GM13977 (cell line): ENCODE results near the gene DHDH.
"Not testable (repeated sequence)": the region's sequence is repeated elsewhere in the genome, so short reads cannot be mapped to it uniquely, and the experiment has no call there.

ENCODE experiments used
- DNase-seq: peaks from one replicate; pipeline ENCODE4 v3.0.0; 2012; ENCODE audit warnings: low spot score
- in situ Hi-C: fragments of 300-500 bp; cut with MboI; formaldehyde crosslinking; loops from one replicate; pipeline ENCODE4 v1.12.0; 2022; ENCODE audit warnings: low sequenced_read_pairs, low pct_unique_long_range_greater_than_20kb, mixed read lengths, inconsistent platforms; ENCODE audit not compliant: unreplicated experiment
- TF ChIP-seq, protein P1 (sequence below): IDR thresholded peaks from 2 replicates; pipeline ENCODE4 v1.5.1; 2012; ENCODE audit warnings: mild to moderate bottlenecking, control low read depth; ENCODE audit not compliant: insufficient read depth; ENCODE audit errors: extremely low read depth, missing control alignments

DHDH gene

DNA sequence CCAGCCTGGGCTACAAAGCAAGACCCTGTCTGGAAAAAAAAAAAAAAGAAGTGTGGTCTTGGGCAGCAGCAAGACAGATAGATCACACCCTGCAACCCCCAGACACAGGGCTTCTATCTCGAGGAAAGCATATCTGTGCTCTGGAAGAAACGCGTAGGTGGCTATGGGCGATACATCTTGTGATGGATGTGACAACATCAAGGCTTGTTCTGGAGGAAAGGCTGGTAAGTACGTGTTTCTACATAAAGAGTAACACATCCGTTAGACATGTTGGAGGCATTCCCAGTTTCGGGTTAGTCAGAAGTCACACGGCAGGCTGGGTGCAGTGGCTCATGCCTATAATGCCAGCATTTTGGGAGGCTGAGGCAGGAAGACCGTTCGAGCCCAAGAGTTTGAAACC lies 6.6 kb upstream of the DHDH start:
- in situ Hi-C loops, result no loop called here
- TF ChIP-seq, protein P1, sequence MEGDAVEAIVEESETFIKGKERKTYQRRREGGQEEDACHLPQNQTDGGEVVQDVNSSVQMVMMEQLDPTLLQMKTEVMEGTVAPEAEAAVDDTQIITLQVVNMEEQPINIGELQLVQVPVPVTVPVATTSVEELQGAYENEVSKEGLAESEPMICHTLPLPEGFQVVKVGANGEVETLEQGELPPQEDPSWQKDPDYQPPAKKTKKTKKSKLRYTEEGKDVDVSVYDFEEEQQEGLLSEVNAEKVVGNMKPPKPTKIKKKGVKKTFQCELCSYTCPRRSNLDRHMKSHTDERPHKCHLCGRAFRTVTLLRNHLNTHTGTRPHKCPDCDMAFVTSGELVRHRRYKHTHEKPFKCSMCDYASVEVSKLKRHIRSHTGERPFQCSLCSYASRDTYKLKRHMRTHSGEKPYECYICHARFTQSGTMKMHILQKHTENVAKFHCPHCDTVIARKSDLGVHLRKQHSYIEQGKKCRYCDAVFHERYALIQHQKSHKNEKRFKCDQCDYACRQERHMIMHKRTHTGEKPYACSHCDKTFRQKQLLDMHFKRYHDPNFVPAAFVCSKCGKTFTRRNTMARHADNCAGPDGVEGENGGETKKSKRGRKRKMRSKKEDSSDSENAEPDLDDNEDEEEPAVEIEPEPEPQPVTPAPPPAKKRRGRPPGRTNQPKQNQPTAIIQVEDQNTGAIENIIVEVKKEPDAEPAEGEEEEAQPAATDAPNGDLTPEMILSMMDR, result no peak
- DNase-seq, result no peak

DNA sequence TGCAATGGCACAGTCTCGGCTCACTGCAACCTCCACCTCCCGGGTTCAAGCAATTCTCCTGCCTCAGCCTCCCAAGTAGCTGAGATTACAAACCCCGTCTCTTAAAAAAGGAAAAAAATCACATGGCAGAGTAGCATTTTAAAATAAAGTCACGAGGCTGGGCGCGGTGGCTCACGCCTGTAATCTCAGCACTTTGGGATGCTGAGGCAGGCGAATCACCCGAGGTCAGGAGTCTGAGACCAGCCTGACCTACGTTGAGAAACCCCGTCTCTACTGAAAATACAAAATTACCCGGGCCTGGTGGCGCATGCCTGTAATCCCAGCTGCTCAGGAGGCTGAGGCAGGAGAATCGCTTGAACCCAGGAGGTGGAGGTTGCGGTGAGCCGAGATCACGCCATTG lies 5.8 kb upstream of the DHDH start:
- DNase-seq, in situ Hi-C loops: not testable (repeated sequence)

DNA sequence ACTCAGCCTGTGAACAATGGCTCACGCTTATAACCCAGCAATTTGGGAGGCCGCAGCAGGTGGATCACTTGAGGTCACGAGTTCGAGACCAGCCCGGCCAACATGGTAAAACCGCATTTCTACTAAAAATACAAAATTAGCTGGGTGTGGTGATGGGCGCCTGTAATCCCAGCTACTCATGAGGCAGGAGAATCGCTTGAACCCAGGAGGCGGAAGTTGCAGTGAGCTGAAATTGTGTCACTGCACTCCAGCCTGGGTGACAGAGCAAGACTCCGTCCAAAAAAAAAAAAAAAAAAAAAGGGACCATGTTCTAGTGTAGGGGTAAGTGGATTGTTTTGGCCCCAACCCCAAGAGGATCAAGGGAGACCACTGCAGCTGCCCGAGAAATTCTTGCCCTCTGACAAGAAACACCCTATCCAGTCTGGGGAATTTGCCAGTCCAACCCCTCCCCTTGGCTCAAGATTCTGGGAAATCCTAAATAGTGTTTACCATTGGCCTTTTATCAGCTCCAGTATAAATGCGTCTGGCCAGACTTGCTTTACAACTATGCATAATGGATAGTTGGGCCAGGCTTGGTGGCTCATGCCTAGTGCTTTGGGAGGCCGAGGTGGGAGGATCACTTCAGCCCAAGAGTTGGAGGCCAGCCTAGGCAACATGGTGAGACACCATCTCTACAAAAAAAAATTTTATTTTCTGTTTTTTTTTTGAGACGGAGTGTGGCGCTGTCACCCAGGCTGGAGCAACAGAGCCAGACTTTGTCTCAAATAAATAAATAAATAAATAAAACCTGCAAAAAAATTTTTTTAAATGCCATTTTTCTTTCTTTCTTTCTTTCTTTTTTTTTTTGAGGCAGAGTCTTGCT lies 5.1 kb upstream of the DHDH start:
- no peak for DNase-seq
- in situ Hi-C loops, result no loop called here
- TF ChIP-seq, protein P1, result no peak

DNA sequence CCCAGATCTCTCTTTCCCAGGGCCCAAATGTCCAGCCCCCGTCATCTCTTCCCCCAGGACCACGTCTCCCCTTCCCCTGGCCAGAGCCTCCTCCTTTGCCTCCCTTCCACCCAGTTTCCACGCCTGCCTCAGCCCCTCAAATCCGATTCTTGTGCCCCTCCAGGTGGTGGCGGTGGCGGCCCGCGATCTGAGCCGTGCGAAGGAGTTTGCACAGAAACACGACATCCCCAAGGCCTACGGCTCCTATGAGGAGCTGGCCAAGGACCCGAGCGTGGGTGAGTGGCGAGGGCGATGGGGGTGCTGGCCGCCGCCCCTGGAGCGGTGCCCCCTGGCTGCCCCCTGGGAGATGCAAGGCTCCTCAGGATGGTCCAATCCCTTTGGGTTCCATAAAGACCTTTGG lies 1.3 kb downstream of the DHDH start:
- DNase-seq, result peak; percentile 9
- TF ChIP-seq, protein P1, result no peak
- in situ Hi-C loops, result no loop called here

DNA sequence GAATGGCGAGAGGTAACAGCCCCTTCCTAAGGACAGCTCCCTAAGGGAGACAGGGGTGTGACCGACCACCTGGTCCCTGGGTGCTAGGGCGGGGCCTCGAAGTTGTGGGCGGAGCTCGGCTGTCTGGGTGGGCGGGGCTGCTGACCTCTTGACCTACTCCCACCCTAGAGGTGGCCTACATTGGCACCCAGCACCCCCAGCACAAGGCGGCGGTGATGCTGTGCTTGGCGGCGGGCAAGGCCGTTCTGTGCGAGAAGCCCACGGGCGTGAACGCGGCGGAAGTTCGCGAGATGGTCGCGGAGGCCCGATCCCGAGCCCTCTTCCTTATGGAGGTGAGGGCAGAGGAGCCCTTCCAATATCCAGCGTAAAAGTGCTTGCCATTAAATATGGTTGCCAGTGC lies 2.4 kb downstream of the DHDH start:
- in situ Hi-C loops, result no loop called here
- TF ChIP-seq, protein P1, result no peak
- DNase-seq, result peak; percentile 13

DNA sequence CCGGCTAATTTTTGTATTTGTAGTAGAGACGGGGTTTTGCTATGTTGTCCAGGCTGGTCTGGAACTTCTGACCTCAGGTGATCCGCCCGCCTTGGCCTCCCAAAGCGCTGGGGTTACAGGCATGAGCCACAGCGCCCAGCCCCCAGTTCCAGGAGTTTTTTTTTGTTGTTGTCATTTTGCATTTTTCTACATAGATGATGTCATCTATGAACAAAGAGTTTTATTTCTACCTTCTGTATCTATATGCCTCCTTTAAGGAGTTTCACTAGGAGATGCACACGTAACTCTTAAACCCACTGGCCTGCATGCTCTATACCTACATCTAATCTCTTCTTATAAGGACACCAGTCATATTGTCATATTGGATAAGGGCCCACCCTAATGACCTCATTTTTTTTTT lies 4.8 kb downstream of the DHDH start:
- in situ Hi-C loops, result no loop called here
- TF ChIP-seq, protein P1, result no peak
- DNase-seq, result no peak

DNA sequence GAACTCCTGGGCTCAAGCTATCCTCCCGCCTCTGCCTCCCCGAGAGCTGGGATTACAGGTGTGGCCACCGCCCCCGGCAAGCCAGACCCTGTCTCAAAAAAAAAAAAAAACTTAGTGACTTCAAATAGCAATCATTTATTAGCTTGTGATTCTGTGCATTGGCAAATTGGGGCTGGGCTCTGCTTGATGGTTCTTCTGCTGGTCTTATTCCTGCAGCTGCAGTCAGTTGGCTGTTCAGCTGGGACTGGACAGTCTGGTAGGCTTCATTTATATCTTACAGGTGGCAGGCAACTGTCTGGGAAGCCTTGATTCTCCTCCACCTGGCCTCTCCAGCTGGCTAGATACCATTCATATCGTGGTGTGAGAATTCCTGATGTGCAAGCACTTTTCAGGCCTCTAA lies 7.4 kb downstream of the DHDH start:
- peak; percentile 7 for DNase-seq
- TF ChIP-seq, protein P1, result no peak
- in situ Hi-C loops, result no loop called here
